ENCODE results near the gene ZNF786. TPM values are rescaled to one million over a fixed set of nuclear protein-coding genes. Genes with fewer than 3 reads are reported as not detected.
"Not testable (repeated sequence)": the region's sequence is repeated elsewhere in the genome, so short reads cannot be mapped to it uniquely, and the experiment has no call there.

The ZNF786 gene
- total RNA-seq, 6 donors from 2014 or later = 1.7 to 9.0 (median 7.6) TPM

- ATAC-seq (ENCODE audit: low FRiP score in 2 of 2) = no peak
- H3K4me3 ChIP-seq = no peak overlapping the region
- WGBS, 2 donors = 100% methylated on average over 1 of the region's 1 CpG
- H3K9me3 ChIP-seq = no peaks in the 10 kb centered on the region
- H3K36me3 ChIP-seq = no peaks in the 10 kb centered on the region
- H3K27me3 ChIP-seq = no peaks in the 10 kb centered on the region
- no peak for TF ChIP-seq POLR2AphosphoS5 (IDR thresholded peaks at IDR 0.05)
- no peak for TF ChIP-seq POLR2A (IDR thresholded peaks at IDR 0.05)
- TF ChIP-seq EP300 (IDR thresholded peaks at IDR 0.05) = no peak
- TF ChIP-seq CTCF (IDR thresholded peaks at IDR 0.05) = no peak
- H3K27ac ChIP-seq = no peak overlapping the region
- no peaks in the 10 kb centered on the region for H3K4me1 ChIP-seq
- no peak for DNase-seq
Measured at GRCh38 chr7:149036676-149037075, 53.8 kb downstream of the ZNF786 start.

- no peak for ATAC-seq (ENCODE audit: low FRiP score in 2 of 2)
- no peak overlapping the region for H3K4me3 ChIP-seq
- no peak overlapping the region for H3K27ac ChIP-seq
- H3K36me3 ChIP-seq = no peaks in the 10 kb centered on the region
- no peaks in the 10 kb centered on the region for H3K27me3 ChIP-seq
- no peak for TF ChIP-seq CTCF (IDR thresholded peaks at IDR 0.05)
- TF ChIP-seq POLR2A (IDR thresholded peaks at IDR 0.05) = no peak
- no peak for TF ChIP-seq EP300 (IDR thresholded peaks at IDR 0.05)
- no peaks in the 10 kb centered on the region for H3K9me3 ChIP-seq
- no peak for DNase-seq
- 91 to 94% methylated on average over 3 of the region's 3 CpGs for WGBS, 2 donors
- H3K4me1 ChIP-seq = peaks cover 12 to 26% (median 14%) of the 10 kb centered on the region in 4 donors
Measured at GRCh38 chr7:149031353-149031910, 59.1 kb downstream of the ZNF786 start.

GRCh38 chr7:149030439-149030838, 60.1 kb downstream of the ZNF786 start:
- DNase-seq; H3K36me3 ChIP-seq; H3K27ac ChIP-seq; H3K27me3 ChIP-seq; H3K9me3 ChIP-seq; H3K4me3 ChIP-seq; ATAC-seq (ENCODE audit: low FRiP score in 2 of 2): not testable (repeated sequence)
- WGBS, 2 donors = 93 to 97% methylated on average over 9 of the region's 9 CpGs
- H3K4me1 ChIP-seq = peaks cover 14 to 30% (median 15%) of the 10 kb centered on the region in 4 donors

- 0 to 1% methylated on average over 7 to 40 of the region's 87 CpGs for WGBS, 2 donors
- H3K27me3 ChIP-seq = no peaks in the 10 kb centered on the region
- peak within 1 kb of the TSS; percentile 74 to 98 (median 91) for H3K4me3 ChIP-seq
- DNase-seq (peak; percentile 99 to 100), ATAC-seq (ENCODE audit: low FRiP score in 2 of 2) (peak; percentile 98 to 100)
- no peaks in the 10 kb centered on the region for H3K36me3 ChIP-seq
- peak within 1 kb of the TSS; percentile 87 to 92 (median 90) for H3K27ac ChIP-seq
- no peaks in the 10 kb centered on the region for H3K9me3 ChIP-seq
- H3K4me1 ChIP-seq = peaks cover 14 to 34% (median 15%) of the 10 kb centered on the region in 4 donors
- TF ChIP-seq CTCF (IDR thresholded peaks at IDR 0.05) (peak; percentile 16 to 74 (median 50)), POLR2AphosphoS5 (IDR thresholded peaks at IDR 0.05) (peak; percentile 72 to 82), POLR2A (IDR thresholded peaks at IDR 0.05) (peak in 3 of 4 donors; percentile 74 to 89 (median 78)), EP300 (IDR thresholded peaks at IDR 0.05) (no peak)
Measured at GRCh38 chr7:149028346-149029109, 62.0 kb downstream of the ZNF786 start, which contains the start of gene PDIA4. PDIA4 (minus strand) TSS chr7:149028505; CDS start chr7:149028408, 97 bp downstream.

- DNase-seq (no peak), ATAC-seq (ENCODE audit: low FRiP score in 2 of 2) (no peak)
- H3K4me3 ChIP-seq = peak overlapping the region; percentile 74 to 98 (median 91)
- no peaks in the 10 kb centered on the region for H3K36me3 ChIP-seq
- peaks cover 14 to 40% (median 17%) of the 10 kb centered on the region in 4 donors for H3K4me1 ChIP-seq
- WGBS, 2 donors = 0 to 3% methylated on average over 18 to 24 of the region's 43 CpGs
- H3K27me3 ChIP-seq = no peaks in the 10 kb centered on the region
- H3K9me3 ChIP-seq = no peaks in the 10 kb centered on the region
- H3K27ac ChIP-seq = peak overlapping the region; percentile 87 to 92 (median 90)
- TF ChIP-seq POLR2AphosphoS5 (IDR thresholded peaks at IDR 0.05) = no peak
- TF ChIP-seq POLR2A (IDR thresholded peaks at IDR 0.05) = no peak
- TF ChIP-seq EP300 (IDR thresholded peaks at IDR 0.05) = no peak
- TF ChIP-seq CTCF (IDR thresholded peaks at IDR 0.05) = no peak
Measured at GRCh38 chr7:149027611-149028345, 62.7 kb downstream of the ZNF786 start.

All from upper lobe of left lung (tissue), 6 donors.